Activated CD4-positive, alpha-beta T cell treated with anti-CD3 and anti-CD28 coated beads, Interleukin-2, amount 50 U/mL, for 1 hour (primary cell): Measurements from ENCODE around the gene ETNK2.

ENCODE experiments used
- DNase-seq: peaks from one replicate; pipeline ENCODE4 v3.0.0-alpha.2; 2020

ETNK2 gene, protein sequence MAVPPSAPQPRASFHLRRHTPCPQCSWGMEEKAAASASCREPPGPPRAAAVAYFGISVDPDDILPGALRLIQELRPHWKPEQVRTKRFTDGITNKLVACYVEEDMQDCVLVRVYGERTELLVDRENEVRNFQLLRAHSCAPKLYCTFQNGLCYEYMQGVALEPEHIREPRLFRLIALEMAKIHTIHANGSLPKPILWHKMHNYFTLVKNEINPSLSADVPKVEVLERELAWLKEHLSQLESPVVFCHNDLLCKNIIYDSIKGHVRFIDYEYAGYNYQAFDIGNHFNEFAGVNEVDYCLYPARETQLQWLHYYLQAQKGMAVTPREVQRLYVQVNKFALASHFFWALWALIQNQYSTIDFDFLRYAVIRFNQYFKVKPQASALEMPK

DNA sequence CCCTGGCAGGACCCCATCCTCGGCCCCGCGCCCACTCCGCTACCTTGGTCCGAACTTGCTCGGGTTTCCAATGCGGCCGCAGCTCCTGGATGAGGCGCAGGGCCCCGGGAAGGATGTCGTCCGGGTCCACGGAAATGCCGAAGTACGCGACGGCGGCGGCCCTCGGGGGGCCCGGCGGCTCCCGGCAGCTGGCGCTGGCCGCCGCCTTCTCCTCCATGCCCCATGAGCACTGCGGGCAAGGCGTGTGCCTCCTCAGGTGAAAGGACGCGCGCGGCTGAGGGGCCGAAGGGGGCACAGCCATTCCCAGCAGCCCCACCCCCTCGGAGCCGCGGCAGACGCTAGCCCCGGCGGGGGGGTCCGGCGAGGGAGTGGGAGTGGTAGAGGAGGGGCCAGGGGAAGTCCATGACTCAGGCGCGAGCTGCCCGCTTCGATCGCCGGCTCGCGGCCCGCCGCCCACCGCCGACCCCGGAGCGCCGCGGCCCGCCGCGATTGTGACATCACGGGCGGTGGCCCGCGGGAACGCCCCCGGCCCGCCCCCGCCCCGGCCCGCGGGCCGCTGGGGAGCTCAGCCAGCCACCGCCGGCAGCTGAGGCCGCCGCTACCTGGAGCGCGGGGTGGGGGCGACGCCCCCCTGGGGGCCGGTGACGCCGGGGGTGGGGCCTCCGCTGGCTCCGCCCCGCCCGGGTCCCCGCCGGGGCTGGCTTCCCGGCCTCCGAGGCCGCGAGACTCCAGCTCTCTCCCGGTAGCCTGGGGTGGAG lies at the start of gene ETNK2:
Gene ETNK2, minus strand, starts transcription at position 493 of the 758 bp plus-strand sequence. Its CDS starts 192 bp downstream, at position 301.
- DNase-seq = peak; percentile 49

DNA sequence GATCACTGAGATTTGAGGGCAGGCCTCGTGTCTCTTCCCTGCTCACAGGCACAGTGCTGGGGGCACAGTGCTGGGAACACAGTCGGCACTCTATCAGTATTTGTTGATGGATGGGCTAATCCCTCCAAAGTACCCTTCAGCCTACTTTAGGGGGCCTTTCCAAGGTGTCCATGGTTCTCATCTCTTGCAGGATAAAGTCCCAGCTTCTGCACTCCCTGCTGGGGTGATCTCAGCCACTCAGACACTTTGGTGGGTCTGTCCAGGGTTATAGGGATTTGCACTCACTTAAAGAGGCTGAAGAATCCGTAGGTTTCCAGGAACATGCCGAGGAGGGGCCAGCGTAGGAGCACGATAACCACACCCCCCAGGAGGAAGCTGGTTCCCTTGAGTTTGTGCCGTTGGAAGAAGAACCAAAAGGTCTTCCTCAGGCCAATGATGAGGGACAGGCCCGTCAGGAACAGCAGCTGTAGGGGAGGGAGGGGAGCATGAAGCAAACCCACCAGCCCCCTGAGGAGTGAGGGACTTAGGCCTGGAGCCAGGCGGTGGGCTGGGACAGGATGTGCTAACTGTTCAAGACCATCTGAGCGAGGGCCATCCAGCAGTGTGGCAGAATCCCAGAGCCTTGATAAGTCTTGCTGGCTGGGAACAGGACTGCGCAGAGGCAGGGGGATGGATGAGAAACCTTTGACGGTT lies 49.6 kb upstream of the ETNK2 start:
- DNase-seq = no peak

DNA sequence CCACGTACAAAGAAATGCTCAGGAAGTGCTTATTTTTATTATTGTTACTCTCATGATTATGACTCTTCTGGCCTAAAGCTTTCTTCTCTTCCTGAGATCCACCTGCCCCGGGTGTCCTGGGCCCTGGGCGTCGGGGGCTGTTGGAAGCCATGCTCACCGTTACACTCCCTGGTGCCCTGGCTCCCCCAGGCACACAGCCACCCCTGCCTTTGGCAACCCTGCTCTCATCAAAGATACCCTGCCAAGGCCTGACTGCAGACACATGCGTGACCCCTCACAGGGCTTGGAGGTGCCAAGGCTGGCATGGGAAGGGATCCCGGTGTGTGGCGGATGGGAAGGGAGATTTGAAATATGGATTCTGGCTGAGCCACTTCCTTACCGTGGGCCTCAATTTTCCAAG lies 47.7 kb upstream of the ETNK2 start:
- DNase-seq = no peak

DNA sequence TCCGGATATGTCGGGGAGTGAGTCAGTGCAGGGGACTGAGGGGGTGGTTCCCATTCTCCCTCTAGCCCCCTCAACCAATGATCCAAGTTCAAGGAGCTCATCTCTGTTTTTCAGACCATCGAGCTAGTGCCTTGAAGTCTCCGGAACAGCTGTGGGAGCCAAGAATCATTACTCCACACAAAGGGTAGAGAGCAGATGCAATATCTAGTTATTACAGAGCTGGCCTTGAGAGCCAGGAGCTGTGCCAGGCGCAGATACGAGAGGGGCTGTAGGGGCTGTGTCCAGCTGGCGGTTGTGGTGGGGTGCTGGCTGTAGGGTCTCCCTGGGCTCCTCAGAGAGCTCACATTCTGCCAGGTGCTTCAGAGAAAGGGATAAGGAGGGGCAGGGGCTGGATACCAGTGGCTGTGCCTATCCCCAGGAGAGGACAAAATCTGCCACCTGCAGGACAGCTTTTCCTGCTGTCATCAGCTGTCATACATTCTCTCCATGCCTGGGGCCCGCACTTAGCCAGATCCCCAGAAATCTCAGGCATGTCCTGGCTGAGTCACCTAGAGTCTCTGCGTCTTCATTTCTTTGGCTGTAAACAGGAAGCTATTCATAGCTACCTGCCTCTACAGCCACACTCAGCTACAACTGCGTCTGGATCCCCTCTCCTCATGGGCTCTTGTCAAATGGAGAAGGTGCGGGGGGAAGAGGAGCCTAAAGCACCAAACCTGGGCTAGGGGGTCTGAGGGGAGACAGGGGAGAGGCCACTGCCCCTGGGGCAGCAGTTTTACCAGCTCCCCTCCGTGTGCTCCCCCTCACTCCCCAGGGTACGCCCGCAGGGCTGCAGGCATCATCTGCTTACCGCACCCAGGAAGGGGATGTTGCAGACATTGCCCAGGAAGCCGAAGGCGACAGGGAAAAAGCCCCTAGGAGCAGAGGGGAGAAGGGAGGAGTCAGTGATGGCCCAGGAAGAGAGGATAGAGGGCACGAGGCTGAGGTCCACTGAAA lies 46.8 kb upstream of the ETNK2 start:
- DNase-seq = no peak

DNA sequence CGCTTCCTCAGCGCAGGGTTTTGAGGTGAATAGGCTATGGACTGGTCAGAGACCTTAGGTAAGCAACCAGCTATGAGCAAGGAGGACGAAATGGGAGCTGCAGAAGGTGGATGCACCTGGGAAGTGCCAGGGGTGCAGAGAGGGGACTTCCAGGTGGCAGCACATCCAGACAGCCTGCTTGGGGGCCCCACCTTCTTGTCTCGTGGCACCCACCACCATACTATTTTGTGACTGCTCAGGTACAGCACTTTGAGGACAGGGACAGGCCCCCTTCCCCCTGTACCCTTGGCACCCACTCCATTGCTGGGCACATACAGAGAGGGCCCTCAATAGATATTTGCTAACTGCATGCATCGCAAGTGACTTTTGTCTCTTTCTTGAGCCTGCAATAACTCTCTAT lies 45.2 kb upstream of the ETNK2 start:
- DNase-seq = no peak

DNA sequence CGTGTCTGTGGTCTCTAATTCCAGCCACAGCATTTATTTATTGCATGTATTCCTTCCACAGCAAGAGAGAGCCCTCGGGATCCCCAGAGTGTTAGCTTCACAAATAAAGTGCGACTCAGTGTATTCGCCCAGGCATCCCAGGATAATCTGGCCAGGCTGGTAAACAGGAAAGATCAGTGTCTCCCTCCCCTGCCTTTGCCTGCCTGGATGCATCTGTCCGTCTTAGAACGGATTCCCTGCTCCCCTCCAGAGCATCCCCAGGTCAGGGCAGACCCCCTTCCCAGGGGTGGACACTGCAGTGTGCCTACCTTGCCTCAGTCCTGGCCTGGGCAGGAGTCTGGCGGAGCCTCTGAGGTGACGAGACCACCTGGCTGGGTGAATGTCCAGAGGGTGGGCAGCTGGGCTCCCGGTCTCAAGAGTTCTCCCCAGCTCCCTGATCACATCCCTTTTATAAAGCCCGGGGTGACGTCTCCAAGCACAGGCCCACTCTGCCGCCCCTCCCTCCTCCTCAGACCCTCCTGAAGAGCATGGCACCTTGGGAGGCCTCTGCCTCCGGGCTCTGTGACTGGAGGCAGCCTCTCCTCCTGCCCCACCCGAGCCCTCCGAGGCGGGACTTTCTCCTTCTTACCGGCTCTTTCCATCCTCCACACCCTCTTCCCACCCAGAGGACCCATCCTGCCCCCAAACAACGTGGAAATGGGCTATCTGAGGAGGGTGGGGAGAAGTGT lies 44.4 kb upstream of the ETNK2 start, which contains the start of gene KISS1:
Gene KISS1, minus strand, starts transcription at position 424 of the 728 bp plus-strand sequence. CDS start 3,615 bp downstream, outside the sequence.
- no peak for DNase-seq

DNA sequence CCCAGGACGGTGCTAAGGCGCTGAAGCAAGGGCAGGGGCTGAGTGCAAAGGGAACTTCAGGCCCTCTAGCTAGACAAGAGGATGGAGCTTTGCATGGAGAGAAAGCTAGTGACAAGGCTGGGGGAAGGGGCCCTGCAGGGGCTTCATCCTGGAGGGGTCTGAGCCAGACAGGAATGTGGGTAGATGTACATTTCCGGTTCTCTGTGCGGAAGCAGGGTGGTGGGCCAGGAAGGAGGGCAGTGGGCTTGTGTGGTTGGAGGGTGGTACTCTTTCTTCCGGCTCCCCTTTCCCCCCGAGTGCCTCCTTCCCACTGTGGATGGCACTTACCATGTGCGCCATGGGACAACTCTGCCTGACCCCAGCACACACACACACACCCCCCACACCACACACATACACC lies 42.9 kb upstream of the ETNK2 start:
- no peak for DNase-seq

DNA sequence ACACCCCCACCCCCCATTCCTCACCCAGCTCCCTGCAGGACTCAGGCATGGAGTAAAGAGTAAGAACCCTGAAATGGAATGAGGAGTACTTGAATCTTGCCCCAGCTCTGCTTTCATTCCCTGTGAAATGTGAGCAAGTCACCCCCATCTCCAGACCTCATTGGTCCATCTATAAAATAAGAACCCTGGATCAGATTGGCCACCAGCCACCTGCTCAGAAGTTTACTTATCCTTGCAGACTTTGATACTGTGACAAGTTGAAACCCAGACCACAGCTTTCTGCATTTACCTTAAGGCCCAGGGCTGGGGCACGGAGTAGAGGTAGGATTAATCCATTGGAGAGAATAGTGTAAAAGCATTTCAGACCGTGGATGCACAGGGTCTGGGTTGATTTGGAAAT lies 42.2 kb upstream of the ETNK2 start:
- DNase-seq = no peak

DNA sequence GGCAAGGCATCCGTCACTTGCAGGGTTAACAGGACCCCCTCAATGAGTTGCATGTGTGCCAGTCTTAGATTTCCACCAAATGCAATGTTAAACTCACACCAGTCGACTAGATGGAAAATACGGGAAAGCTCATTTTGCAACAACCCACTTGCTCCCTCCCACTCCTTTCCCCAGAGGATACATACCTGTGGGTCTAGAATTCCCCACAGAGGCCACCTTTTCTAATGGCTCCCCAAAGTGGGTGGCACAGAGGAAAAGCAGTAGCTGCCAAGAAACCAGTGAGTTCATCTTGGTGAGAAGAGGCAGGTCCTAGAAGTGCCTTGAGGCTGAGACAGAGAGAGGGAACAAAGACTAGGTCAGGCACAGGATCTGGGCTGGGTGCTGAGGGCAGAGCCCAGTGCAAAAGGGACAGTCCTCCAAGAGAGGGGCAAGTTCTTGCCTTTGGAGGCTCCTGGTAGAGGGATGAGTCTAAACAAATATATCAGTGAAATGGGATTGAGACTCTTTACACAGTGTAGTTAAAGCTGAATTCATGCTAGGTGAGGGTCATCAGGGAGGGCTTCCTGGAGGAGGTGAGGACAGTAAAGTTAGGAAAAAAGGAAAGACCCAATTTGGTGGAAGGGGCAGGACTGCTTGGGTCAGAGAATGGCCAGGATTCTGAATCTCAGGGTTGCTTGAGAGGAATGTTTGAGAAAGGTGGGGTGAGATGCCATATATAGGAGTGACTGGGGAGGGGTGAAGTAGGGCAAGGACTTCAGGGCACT lies 40.9 kb upstream of the ETNK2 start:
- no peak for DNase-seq

DNA sequence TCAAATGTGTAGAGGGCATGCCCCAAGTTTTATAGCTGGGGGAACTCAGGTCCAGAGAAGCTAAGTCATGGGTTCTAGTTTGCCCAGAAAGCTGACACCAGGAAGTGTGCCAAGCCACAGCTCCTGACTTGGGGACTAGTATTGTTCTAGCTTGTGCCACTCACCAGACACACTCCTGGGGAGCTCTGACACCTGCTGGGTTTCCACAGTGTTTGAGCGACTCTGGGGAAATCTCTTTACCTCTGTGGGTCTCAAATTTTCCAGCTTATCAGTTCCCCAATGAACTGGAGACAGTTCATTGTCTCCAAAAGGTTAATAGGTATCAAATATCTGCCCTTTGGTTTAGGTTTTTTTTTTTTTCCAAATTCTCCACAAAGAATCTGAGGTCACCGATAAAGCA lies 40.2 kb upstream of the ETNK2 start:
- no peak for DNase-seq

DNA sequence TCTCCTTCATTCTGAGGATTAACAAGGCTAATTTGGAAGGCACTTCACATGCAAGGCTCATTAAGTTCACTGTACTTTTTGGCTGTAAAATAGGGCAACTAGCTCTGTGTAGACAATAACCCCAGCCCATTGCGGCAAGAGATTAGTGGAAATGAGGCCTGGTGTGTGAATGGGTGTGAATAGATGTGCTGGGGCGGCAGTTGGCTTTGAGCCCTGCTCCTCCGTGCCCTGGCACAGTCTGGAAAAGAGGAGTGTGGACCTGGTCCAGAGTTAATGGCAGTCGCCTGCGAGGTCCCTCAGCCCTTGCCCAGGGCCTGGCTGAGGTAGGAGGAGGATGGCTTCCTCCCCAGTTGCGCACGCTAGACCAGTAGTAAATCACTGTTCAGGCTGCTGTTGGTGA lies 39.6 kb upstream of the ETNK2 start:
- DNase-seq = no peak

DNA sequence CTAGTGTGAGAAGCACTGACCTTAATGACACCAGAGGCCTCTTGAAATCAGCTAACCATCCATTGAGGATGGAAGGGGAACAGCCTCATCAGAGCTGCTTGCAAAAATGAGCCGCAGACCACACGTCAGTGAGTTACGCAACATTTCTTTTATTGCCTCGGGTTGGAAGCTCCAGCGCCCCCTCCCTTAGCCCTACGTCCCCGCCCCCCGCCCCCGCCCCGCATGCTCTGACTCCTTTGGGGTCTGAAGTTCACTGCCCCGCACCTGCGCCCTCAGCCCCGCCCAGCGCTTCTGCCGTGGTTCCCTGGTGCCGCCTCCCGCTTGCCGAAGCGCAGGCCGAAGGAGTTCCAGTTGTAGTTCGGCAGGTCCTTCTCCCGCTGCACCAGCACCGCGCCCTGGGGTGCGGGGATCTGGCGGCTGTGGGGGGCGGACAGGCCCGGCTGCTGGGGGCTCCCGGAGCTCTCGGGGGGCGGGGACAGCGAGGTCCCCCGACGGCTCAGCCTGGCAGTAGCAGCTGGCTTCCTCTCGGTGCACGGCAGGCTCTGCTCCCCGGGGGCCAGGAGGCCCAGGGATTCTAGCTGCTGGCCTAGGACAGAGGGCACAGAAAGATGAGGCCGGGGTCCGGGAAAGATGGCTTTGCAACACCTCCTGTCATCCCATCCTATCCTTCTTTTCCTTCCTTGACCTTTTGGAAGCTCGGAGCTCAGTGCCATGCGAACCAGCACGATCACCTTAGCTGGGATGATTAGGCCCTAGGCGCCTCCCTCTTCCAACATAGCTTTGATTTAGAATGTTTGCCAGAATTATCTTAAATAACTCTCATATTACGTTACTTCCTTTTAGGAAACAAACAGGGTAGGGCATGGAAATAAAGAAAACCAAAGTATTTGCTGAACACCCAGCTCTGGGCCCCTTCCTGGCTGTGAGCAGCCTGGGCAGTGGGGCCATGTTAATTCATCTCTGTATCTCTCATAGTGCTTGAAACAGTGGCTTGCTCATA lies 38.7 kb upstream of the ETNK2 start:
- DNase-seq = no peak

DNA sequence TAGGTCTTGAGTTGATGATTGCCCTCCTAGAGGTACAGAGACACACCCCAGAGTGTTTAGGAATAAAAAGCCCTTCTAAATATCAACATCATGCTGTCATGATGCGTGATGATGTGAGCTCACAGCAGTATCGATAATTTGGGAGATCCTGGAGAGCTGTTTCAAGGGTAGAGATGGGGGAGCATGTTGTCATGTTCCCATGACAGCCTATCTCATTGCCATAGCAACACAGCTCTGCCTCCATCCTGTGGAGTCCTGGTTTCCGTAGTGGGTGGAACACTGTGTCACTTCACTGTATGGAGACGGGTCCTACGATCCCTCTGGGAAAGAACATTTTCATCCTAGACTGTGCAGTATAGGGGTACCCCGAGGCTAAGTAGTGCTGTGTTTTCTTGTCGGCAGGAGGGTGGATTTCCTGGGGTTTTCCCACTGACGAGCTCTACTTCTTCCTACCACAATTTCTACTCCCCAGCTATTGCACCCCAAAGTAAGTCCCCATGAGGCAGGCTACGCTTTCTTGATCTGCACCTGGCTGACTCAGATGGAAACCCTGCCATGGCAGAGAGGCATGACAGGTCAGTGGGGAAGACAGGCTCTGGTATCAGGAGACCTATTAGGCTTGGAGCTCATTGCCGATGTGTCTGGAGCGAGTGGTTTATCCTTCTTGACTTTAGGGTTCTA lies 37.3 kb upstream of the ETNK2 start:
- no peak for DNase-seq

DNA sequence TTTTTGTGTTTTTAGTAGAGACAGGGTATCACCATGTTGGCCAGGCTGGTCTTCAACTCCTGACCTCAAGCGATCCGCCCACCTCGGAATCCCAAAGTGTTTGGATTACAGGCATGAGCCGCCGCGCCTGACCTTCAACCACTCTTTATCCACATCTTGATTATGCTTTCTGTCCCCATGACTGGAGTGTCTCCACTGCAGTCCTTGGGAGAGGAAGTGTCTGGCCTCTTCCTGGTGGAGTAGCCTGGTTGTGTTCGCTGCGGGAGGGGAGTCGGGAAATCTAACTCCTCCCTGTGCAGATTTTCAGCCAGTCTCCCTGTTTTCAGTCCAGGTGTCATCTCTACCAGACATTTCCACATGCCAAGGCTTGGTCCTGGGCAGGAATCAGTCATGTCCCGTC lies 34.8 kb upstream of the ETNK2 start:
- no peak for DNase-seq

DNA sequence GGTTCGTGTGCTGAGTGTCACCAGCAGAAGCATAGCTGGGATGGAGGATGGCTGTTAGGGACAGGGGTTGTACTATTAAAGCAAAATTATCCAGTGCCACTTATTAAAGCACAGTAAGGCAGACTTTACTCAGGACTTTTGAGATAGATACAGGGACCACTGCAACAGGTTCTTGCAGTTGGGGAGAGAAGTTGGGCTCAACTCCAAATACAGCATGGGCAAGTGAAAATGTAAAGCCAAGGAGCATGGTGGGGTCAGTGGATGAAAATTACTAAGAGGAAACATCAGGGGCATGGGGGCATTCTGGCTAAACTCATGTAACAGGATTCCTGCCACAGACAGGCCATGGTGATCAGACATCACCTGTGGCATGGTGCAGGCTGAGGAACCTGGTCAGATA lies 29.3 kb upstream of the ETNK2 start:
- DNase-seq = no peak

DNA sequence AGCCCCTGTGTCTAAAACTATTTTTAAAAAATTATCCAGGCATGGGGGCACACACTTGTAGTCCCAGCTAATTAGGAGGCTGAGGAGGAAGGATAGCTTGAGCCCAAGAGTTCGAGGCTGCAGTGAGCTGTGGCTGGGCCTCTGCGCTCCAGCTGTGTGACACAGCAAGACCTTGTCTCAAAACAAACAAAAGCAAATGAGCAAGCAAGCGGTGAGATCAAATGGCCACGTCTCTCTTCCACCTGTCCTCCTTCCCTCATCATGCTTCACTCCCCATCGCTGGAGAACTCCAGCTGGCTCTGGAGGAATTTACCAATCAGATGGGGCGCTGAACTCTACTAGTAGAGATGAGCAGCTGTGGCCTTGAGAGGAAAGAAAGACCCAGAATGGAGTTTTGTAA lies 28.3 kb upstream of the ETNK2 start:
- DNase-seq = no peak

DNA sequence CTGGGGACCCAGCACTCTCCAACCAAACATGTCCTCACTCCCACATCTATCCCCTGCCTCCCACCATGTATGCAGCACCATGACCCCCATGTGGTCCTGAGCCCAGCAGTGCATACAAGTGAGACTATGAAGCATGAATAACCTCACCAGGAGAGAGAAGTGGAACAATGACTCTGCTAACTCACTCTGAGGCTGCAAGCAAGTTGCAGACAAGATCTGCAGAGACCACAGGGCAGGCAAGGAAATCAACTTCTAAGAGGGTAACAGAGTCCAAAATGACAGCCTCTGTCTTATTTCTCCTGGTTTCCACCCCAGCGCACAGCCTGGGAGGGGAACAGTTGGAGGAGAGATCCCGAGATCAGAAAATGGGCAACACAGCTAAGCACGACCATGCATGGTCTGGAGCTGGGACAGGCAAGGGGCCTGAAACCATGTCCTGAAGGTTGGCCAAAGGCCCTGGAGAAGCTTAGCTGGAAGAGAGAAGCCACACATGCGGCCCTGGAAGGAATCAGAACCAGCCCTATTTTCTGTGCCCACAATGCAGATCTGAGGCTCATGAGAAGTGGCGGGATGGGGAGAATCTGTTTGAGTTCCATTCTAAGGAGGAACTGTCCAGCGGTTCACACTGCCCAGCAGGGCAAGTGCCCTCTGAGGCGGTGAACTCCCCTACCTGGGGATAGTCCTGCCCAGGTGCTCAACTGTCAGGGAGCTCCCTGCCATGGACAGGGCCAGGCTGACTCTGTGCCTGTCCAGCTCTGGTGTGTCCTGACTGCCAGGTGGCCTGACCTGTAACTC lies 26.8 kb upstream of the ETNK2 start:
- no peak for DNase-seq

DNA sequence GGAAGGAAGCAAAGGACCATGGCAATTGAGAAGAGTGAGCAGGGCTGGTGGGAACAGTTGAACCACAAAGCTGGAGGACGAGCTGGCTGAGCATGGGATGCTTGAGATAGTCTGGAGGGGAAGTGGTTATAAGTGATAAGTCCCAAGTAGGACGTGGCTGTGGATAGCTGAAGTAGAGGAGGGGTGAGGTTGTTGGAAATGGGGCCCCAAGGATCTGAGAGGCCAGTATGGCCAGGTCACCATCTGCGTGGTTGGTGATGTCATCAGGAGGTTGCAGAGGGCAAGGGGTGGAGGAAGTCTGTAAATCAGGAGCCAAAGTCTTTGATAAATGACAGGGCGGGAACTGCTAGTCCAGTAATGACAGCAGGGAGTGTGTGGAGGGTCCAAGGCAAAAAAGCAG lies 25.3 kb upstream of the ETNK2 start:
- DNase-seq = no peak
